GM19467 (cell line): ENCODE measurements around the gene TTLL11.

Experiments used
- ATAC-seq: cut with Tn5 transposase; IDR thresholded peaks from one replicate; pipeline ENCODE4 v1.9.1; 2021; ENCODE audit warnings: mild to moderate bottlenecking, moderate library complexity; ENCODE audit not compliant: unreplicated experiment

The TTLL11 gene

DNA sequence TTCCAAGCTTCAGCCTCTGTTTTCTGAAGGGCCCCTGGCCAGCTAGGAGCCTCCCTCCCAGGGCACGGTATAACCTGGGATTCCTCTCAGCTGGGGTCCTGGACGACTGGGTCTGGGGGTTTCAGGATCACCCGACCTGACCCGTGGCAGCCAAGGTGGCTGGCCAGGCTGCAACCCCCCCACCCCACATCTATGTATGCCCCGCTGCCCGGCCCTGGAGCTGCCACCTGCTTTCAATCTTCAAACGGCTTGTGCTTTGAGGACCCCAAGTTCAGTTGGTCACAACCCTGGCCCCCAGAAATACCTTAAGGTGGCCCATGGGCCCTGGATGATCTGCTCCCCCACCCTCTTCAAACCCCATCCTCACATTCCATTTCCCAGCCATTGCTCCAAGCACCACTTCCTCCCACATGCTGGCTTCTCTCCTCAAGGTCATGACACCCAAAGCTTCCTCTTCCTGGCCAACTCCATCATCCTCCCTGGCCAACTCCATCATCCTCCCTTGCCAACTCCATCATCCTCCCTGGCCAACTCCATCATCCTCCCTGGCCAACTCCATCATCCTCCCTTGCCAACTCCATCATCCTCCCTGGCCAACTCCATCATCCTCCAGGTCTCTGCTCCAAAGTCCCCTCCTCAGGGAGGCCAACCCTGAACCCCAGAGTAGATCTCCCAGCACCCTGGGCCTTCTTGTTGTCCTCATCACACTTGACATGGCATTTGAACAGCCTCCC lies 17.2 kb upstream of the TTLL11 start:
- no peak for ATAC-seq

DNA sequence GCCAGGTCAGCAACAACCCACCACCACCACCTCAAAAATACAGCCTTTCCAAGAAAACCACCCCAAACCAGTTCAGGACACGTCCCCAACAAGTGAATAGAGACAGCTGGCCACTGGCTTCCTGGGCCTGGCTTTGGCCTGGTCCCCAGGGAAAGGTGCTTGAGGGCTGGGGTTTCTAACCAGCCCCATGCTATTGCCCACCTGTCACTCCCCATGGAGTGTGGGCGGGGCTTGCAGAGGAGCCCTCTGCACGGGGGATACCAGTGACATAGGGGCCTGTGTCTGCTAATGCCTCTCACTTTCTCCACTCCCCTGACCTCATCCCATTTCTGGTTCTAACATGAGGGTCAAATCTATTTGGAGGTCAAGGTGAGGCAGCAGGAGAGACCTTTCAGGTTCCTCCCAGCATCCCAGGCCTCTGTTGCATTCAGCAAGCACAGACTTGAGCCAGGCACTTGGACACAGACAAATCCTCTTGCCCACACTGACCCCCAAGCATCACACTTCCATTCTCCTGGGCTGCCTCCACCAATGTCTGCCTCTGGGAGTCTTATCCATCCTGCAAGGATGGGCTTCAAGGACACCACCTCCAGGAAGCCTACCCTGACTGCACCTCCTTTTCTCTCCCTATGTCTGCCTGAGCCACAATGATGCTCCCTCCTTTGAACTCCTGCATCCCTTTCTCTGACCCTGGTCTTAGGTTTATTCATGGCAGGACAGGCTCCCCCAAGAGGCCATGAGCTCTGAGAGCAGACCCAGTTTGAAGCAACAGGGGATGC lies 16.1 kb upstream of the TTLL11 start:
- ATAC-seq = no peak

DNA sequence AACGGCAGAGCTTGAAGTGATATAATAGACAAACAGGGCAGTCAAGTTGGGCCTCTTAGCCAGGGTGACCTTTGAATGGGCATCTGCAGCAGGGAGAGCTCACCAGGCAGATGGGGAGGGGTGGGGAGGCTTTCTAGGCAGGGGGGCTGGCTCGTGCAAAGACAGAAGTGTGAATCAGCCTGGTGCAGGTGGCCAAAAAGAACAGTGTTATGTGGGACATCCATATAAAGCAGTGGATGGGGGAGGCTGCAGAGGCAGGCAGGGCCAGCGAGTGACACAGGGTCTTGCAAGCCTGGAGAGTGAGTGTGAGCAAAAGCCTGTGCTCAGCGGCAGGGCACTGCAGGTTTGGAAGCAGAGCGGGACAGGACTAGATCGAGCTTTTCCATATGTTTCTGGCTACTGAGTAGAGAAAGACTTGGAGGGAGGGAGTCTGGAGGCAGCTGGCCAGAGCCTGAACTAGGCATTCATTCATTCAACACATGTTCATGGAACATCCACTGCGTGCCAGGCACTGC lies 14.2 kb upstream of the TTLL11 start:
- ATAC-seq = no peak

DNA sequence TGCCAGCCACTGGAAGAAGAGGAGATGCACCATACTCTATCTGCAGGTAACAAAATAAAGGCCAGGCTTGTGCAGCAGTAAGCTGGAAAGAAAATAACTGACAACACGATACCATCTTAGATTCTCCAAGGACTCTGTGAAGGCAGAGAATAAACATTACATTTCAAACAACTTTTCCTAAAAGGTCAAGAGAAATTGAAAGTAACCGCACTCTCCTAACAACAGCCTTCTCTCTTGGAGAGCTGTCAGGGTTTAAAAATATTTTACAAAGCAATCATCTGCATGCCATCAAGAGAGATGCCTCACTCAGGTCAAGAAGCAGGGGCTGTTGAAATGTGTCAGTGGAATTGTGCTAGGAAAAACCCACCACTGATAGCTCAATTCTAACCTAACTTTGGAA lies 13.5 kb upstream of the TTLL11 start:
- ATAC-seq = no peak

DNA sequence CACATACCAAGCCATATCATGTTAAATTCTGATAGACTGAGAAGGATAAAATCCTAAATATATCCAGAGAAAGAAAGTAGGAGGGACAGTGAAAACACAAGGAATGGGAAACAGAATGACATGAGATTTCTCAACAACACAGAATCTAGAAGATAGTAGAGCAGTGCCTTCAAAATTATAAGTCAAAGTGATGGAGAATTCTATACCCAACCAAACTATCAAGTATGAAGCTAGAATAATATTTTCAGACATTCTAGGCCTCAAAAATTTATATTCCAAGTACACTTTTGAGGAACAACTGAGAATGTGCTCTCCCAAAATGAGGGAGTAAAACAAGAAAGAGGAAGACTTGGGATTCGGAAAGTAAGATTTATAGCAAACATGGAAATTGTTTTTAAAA lies 10.9 kb upstream of the TTLL11 start:
- ATAC-seq = no peak

DNA sequence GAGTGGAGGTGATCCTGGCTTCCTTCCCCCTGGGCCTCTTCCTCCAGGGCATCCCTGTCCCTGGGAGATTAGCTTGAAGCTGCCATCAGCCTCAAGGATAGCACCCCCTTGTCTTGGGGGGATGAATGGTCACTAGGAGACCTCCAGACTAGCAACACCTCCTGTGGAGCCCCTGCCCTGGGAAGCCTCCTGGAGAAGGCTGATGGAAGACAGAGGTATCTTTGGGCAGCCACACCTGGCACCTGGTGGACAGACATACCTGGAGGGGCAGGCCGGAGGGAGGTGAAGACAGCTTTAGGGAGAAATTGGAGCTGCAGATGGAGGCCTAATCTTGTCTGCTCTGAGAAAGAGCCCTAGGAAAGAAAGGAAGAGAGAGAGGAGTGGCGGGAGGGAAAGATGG lies 9.0 kb upstream of the TTLL11 start:
- ATAC-seq = no peak

DNA sequence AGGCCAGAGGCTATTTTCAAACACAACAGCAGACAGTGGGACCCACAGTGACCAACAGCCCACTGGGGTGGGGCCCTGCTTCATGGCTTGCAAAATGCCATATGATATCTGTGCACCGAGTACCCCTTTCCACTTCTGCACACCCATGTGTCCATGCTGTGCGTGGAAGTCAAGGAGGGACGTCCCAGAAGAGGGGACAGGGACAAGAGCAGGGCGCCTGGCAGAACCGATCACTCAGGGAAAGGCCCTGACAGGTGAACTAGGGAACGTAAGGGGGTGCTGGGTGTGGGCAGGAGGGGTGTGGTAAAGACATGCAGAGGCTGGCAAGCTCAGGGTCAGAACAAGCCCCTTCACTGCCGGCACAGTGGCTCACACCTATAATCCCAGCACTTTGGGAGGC lies 7.6 kb upstream of the TTLL11 start:
- no peak for ATAC-seq

DNA sequence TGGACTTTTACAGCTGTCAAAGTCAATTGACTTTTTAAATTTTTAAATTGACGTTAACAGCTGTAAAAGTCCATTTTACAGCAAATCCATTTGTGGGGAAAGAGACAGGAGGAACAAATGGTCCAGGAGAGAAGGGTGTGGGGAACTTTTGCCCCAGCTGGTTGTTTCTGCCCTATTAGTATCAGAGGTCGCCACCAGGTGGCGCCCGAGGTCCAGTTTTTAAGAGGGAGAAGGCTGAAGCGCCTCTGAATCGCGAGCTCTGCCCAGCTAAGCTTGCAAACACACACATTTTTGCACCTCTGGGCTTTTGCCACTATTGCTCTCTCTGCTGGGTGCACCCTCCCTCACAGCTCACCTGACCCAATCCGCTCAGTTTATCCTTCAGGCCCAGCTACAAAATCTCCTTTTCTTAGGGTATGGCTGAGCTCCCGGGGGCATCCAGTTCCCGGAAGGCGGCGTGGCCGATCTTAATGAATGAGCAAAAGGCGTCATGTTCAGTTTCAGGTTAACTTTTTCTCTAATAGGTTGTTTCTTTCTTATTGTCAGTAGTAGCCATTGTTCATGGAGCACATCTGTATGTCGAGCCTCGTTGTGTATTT lies 6.3 kb upstream of the TTLL11 start:
- ATAC-seq = no peak

DNA sequence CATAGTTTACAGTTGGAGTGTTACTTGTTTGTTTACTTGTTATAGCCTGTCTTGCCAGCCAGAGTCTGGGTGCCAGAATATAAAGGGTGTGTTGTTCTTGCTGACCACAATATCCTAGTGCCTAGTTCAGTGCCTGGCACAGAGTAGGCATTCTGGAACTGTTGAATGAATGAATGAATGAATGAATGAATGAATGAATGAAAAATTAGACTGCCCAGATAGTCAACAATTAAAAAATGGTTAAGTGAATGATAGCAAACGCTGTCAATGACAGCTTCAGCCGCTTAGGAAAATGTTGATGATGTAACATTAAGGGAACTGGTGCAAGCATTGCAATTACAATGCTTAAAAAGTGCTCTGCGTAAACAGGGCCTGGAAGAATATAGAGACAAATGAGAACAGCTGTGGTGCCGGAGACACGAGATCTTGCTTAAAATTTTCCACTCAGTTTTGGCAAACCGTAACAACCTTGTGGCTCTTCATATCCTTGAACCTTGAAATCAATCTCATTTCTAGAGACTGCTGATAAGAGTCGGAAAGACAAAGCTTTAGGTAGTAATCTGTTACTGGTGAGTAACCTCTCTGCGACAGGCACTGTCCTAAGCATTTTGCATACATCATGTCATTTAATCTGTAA lies 4.7 kb upstream of the TTLL11 start:
- no peak for ATAC-seq

DNA sequence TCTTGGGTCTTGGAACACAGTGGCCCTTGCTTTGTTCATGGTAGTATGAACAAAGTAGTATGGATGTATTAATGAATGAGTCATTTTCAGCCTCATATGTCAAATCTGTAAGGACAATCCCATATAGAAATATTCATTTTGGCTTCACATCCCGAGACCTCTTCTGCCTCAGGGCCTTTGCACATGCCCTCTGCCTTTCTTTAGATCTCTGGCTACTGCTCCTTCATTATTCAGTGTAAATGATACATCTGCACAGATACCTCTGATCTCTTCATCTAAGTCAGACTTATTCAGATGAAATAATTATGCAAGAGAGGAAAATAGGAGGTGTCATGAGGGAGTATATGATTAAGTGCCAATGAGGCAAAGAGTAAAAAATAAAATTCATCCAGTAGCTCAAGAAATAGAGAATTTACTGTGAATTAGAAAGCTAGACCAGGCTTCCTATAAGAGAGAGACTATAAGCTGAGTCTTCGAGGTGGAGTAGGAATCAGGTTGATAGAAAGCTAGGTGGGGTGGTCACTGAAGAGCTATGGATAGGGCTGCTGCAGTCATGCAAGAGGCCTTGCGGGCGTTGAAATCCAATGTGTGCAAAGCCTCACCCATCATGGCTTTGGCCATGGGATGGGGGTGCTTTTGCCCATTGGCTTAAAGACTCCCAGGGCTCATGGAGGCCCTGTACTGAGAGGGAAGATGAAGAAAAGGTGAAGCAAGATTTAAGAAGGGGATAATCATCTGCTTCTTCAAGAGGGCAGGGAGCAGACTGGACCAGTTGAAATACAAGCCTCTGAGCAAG lies 3.7 kb upstream of the TTLL11 start:
- ATAC-seq = no peak

DNA sequence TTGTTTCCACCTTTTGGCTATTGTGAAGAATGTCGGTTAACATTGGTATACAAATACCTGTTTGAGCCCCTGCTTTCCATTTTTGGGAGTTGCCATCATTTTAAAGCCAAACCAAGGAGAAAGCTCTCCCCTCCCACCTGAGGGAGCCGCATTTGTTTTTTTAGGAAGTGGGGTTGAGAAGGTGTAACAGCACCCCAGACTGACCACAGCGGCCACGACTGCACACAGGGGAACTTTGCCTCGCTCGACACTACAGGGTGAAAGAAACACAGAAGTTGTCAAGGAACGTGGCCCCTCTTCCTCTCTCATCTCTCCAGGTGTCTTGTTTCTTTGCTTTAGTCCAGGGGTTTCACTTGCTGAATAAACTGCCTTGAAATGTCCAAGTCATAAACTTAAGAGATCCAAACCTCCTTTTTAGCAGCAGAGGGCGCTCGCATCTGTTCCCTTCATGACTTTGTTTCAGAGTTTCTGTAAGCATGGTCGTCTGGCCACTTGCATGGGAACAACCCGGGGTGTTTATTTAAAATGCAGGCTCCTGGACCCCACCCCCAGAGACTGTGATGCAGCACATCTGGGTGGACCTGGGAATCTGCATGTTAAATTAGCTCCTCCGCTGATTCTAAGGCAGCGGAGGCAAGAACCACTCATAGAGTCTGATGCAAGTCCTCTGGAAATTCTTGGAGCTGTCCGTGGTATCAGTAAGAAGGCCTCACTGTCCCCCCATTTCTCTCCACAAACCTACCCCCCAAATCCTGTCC lies 2.1 kb upstream of the TTLL11 start:
- no peak for ATAC-seq

DNA sequence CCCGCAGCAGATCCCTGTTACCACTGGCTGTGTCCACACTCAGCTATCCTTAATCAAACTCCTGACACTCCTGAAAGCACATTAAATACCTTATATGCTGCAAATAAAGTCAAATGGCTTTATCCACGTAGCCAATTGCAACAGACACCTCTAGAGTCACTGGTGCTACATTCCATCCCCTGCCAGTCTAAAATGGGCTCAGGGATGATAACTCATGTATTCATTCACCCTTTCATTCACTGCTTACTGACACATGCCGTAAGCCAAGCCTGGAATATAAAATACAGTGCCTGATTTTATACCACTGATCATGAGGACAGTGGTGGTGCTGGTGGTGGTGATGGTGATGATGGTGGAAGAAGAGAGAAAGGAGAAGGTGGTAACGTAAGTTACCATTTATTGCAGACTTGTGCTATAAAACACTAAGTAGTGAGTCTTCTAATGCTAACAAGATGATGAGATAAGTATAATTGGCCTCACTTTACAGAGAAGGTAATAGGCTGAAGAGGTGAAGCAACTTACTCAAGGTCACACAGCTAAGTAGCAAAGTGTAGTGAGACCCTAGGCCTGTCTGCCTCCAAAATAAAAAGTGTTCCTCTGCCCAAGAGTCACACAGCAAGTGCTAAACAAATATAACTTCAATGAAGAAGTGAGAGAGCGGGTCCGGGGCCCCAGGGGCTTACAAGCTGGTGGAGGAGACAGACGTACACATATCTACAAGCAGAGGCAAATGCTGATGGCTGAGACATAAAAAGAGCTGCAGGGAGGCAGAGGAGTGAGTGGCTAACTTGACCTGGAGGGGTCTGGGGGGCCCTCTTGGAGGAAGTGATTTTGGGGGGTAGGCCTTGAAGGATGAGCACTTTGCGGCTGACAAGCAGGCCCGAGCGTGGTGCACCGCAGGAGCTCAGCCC lies 1.2 kb downstream of the TTLL11 start:
- ATAC-seq = no peak

DNA sequence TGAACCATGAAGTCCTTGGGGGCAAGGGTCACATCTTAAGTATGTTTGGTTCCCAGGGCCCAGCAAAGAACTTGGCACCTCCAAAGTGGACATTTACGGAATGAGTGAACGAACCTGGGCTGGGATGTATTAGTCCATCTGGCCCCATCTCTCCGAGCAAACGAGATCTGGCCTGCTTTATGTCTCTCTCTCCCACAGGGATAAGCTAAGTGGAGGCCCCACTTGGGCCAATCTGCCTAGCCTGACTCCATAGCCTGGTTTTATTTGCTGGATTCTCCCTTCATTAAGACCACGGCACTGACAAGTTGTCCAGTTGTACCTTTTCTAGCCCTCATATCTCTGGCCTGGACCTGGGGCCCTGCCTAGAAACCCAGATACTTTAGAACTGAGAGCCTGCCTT lies 2.1 kb downstream of the TTLL11 start:
- ATAC-seq = no peak

DNA sequence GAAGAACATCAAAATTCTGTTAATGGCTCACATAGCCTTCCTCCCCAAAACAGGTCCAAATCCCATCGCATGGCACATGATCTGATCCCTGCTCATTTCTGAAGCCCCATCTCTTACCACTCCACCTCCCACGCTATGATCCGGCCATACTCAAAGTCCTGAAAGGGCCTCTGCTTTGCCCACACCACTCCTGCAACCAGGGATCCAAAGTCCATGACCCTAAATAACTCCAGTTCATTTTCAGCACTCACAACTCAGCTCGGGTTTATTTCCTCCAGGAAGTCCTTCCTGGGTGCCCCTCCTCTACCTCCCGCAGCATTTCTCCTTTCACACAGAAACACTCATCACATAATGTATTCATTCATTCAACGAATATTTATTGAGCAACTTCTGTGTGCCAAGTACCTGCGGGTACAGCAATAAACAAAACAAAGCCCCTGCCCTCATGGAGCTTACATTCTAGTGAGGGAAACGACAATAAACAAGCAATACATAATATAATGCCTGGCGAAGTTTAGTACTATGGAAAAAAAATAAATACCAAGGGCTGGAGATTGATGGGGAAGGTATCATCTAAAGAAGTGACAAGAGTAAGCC lies 2.7 kb downstream of the TTLL11 start:
- no peak for ATAC-seq

DNA sequence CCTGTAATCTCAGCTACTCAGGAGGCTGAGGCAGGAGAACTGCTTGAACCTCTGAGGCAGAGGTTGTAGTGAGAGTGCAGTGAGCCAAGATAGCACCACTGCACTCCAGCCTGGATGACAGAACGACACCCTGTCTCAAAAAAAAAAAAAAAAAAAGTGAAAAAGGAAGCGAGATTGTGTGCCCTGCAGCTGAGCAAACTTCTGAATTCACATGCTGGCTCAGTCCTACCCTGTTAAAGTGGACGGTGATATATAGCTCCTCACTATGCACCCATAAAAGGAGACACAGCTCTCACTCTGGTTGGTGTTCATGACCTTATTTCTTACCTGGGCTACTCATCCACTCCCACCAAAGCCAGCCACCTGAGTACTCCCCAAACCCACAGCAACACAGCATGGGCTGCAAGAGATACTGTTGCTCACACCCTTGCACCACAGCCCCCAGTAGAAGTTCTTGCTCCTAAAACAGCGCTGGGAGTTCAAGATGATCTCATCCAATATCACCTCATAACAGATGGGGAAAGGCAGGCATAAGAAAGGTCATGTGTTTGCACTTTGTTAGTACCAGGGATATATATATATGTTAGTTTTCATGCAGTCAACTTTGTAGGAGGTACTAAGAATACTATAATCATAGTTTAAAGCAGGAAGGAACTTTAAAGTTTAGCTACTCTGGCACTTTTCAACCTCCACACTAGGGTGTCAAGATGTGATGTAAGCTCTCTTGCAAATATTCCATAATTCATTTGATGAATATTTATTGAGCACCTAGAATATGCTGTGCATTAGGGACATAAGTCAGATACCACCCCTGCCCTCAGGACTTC lies 4.0 kb downstream of the TTLL11 start:
- no peak for ATAC-seq

DNA sequence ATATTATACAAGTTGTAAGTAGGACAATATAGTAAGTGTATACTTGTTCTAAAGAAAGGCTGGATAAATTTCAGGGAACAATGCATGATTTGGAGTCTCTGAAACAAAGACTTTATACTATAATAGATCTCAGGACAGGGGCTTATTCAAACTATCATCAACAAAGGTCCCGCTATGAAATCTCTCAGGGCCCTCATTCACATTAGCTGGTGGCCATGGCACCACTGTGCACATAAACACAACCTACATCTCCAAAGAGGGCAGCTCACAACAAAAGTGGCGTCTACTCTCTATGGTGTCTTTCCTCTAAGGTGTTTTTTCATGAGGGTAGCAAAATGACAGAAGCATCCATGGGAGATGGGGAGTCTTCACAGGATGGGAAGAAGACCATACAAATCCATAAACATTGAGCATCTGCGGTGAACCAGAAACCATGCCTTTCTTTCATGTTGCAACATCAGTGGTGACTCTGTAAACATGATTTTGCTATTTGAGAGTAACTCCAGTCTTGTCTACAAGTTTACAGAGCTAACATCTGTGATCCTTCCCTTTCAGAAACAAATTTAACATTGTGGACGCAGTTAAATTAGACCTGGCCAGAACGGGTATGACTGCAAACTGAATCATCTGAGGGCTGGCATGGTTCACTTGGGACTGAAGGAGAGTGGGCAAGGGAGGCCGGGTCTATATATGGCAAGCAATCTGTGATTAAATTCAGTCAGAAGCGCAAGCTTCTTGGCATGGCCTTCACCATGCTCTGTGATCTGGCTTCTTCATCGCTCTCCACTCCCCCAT lies 5.5 kb downstream of the TTLL11 start:
- ATAC-seq = no peak

DNA sequence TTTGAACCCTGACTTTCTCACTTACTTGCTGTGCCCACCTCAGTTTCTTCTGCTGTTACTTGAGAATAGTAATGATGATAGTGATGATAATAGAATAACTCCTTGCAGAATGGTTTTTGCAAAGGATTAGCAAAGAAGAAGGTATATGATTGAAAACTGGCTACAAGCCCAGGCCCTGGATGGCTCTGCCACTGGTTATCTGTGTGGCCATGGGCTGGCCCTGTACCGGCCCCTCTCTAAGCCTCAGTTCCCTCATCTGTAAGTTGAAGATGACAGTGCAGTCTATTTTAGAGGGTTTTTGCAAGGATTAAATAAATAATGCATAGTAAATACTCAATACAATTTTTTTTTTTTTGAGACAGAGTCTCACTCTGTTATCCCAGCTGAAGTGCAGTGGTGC lies 6.2 kb downstream of the TTLL11 start:
- ATAC-seq = no peak
